GM12865 (cell line): ENCODE data around the gene ABHD3.
"Not testable (repeated sequence)": the region's sequence is repeated elsewhere in the genome, so short reads cannot be mapped to it uniquely, and the experiment has no call there.

Experiments
- DNase-seq: peaks from one replicate; pipeline ENCODE4 v3.0.0; 2010; ENCODE audit warnings: low read depth
- H3K4me3 ChIP-seq: 2 replicates; pipeline ENCODE4 v1.5.1; 2011; ENCODE audit warnings: mild to moderate bottlenecking, low read depth, low read length, control low read depth
- TF ChIP-seq, protein P1 (sequence below): IDR thresholded peaks from 2 replicates; pipeline ENCODE4 v1.5.1; 2011; ENCODE audit warnings: low read length, control low read depth, low read depth, inconsistent platforms; ENCODE audit not compliant: insufficient read depth; ENCODE audit errors: missing control alignments

ABHD3 gene

DNA sequence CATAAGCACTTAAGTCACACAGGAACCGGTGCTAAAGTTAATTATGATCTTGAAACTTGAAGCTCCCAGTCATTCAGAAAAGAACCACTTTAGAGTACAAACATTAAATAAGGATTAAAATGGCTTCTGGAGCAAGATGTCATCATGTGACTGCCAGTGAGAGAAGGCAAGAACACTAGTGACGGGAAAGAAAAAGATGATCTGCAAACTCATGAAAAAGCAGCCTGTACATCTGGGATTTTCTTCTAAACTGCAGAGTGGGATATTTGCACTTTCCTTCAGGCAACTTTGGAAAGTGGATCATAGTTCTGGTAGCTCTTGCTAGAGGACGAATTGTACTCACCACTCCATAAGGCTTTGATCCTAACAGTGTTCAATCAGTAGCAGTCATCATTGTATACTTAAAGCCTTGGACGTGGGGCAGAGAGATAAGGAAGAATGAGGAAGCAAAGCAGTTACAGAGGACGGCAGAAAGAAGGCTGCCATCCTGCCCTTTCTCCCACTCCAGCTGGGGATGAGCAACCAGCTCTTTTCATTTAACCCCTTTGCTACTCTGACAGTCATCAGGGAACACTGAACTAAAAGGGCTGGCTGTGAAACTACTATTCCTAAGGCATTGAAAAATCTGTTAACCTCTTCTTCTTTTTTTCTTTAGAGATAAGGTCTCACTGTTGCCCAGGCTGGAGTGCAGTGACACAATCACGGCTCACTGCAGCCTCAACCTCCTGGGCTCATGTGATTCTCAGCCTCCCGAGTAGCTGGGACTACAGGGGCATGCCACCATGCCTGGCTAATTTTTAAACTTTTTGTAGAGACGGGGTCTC lies 18.1 kb downstream of the ABHD3 start:
- DNase-seq, result peak; percentile 48
- H3K4me3 ChIP-seq, result no peak overlapping the region
- TF ChIP-seq, protein P1, sequence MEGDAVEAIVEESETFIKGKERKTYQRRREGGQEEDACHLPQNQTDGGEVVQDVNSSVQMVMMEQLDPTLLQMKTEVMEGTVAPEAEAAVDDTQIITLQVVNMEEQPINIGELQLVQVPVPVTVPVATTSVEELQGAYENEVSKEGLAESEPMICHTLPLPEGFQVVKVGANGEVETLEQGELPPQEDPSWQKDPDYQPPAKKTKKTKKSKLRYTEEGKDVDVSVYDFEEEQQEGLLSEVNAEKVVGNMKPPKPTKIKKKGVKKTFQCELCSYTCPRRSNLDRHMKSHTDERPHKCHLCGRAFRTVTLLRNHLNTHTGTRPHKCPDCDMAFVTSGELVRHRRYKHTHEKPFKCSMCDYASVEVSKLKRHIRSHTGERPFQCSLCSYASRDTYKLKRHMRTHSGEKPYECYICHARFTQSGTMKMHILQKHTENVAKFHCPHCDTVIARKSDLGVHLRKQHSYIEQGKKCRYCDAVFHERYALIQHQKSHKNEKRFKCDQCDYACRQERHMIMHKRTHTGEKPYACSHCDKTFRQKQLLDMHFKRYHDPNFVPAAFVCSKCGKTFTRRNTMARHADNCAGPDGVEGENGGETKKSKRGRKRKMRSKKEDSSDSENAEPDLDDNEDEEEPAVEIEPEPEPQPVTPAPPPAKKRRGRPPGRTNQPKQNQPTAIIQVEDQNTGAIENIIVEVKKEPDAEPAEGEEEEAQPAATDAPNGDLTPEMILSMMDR, result no peak

DNA sequence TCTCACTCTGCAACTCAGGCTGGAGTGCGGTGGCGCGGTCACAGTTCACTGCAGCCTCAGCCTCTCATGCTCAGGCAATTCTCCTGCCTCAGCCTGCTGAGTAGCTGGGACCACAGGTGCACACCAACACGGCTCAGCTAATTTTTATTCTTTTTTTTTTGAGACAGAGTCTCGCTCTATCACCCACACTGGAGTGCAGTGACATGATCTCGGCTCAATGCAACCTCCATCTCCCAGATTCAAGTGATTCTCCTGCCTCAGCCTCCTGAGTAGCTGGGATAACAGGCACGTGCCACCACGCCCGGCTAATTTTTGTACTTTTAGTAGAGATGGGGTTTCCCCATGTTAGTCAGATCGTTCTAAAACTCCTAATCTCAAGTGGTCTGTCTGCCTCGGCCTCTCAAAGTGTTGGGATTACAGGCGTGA lies 19.0 kb downstream of the ABHD3 start:
- H3K4me3 ChIP-seq, result peak overlapping the region; percentile 23
- peak; percentile 82 for DNase-seq

DNA sequence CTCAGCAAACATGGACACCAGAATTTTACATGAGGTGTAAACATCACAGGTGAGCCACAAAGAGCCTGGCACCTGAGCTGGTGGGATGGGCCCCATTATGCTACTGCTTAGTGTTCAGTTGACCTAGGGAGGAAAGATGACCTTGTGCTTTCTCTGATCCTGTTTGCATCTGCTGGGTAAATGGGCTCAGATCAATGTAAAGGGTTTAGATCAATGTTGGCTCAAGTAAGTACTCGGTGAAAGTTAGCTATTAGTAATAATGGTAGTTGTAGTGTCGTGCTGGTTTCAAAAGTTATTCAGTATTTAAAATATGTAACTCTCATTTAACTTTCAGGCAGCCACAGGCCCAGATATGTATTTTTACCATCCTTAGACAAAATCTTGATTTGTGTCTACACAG lies 19.8 kb downstream of the ABHD3 start:
- no peak overlapping the region for H3K4me3 ChIP-seq
- DNase-seq, result peak; percentile 70
- TF ChIP-seq, protein P1, result no peak

DNA sequence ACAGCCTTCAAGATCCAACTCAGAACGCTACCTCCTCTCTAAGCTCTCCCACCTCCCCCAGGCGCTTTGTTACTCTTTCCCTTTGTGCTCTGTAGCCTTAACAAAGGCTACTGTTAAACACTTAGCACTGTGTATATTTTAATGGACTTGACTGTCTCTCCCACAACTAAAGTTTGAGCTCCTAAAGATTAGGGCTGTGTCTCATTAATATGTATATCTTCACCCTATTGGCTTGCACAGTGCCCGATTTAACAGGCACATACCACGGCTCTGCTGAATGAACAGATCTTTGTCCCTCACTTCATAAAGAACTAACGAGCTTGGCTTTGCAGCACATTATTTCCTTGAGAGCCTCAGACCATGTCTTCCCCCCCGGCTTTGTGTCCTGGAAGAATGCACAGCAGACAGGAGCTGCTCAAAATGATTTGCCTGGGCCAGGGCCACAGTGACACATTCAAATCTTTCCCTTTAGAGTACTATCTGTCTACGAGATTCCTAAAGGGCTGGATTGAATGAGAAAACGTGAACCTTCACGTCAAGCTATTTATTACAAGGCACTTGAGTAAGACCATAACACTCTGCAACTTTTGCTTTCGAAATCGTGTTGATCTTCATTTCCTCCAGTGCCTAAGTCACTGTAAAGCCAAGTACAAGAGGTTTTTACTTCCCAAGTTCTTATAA lies 22.1 kb downstream of the ABHD3 start:
- peak overlapping the region; percentile 62 for H3K4me3 ChIP-seq
- peak; percentile 82 for DNase-seq
- TF ChIP-seq, protein P1, result no peak

DNA sequence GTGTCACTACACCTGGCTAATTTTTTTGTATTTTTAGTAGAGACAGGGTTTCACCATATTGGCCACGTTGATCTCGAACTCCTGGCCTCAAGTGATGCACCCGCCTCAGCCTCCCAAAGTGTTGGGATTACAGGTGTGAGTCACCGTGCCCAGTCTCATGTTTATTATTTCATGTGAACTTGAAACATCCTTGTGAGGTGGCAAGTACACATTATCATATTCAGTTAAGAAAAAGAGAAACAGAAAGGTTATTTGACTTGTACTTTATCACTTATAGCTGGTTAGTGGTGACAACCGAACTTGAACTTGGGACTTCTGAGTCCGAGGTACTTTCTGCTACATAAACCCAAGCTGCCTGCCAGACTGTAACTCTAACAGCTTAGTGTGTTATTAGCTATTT lies 24.4 kb downstream of the ABHD3 start:
- TF ChIP-seq, protein P1, result no peak
- no peak for DNase-seq
- H3K4me3 ChIP-seq, result no peak overlapping the region

DNA sequence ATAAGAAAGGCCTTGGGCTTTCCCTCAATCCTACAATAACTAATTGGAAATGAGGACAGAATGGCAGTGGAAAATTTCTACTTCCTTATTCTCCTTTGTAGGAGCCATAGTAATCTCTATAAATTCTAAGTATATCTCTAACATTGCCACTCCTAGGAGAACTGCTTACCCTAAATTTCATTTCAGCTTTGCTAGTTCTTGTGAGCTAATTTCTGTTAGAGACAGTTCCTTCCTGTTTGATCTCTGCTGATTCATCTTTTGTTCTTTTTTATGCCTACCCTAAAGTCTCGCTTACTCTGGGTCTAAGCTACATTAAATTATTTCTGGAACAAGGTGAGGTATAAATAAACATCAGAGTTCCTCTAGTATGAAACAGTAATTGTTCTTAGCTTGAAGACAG lies 25.7 kb downstream of the ABHD3 start:
- DNase-seq, result no peak
- TF ChIP-seq, protein P1, result no peak

DNA sequence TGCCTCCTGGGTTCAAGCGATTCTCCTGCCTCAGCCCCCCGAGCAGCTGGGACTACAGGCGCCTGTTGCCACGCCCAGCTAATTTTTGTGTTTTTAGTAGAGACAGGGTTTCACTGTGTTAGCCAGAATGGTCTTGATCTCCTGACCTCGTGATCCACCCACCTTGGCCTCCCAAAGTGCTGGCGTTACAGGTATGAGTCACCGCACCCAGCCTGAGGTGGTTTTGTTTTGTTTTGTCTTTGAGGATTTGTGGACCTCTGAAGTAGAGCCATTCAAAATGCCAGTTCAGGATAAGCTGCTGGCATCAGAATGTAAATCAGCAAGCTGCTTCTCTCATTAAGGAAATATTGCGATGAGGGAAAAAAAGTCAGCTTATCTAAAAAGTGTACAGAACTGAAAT lies 29.2 kb downstream of the ABHD3 start:
- DNase-seq, H3K4me3 ChIP-seq: not testable (repeated sequence)

More for the DNA sequence above, 25.7 kb downstream of the ABHD3 start:
- no peak overlapping the region for H3K4me3 ChIP-seq
